T47D (cell line): ENCODE measurements around the gene GPR12.

Experiments
- DNase-seq, 2 experiments: peaks; one replicate each; pipeline versions ENCODE4 v3.0.0 to v3.0.0-alpha.2; 2011 to 2012; ENCODE audit warnings: low read depth in 1 of 2, low spot score in 1 of 2
- JUND ChIP-seq: IDR thresholded peaks from 2 replicates; pipeline ENCODE4 v1.6.1; 2012; ENCODE audit warnings: low read depth
- in situ Hi-C: cut with HindIII; loops from 2 replicates; pipeline ENCODE4 v1.10.0; 2016; ENCODE audit warnings: low sequenced_read_pairs, low pct_unique_long_range_greater_than_20kb

GPR12 gene

GRCh38 chr13:26709461-26709860 is 51.1 kb downstream of the GPR12 start:
- no peak for DNase-seq
- TF ChIP-seq JUND = no peak
- in situ Hi-C loops = no loop called here

GRCh38 chr13:26708007-26708297 is 52.6 kb downstream of the GPR12 start:
- TF ChIP-seq JUND = no peak
- no peak for DNase-seq
- in situ Hi-C loops = no loop called here

GRCh38 chr13:26707122-26708006 is 53.2 kb downstream of the GPR12 start:
- TF ChIP-seq JUND = no peak
- in situ Hi-C loops = no loop called here
- peak; percentile 38 to 71 for DNase-seq

GRCh38 chr13:26706381-26706780 is 54.2 kb downstream of the GPR12 start:
- no peak for DNase-seq
- in situ Hi-C loops = no loop called here

GRCh38 chr13:26705536-26705935 is 55.0 kb downstream of the GPR12 start:
- TF ChIP-seq JUND = no peak
- in situ Hi-C loops = no loop called here
- no peak for DNase-seq

More at GRCh38 chr13:26706381-26706780, 54.2 kb downstream of the GPR12 start:
- TF ChIP-seq JUND = no peak
